Colonic mucosa (tissue), 4 donors: ENCODE results near the gene XXYLT1. TPM values are rescaled to one million over a fixed set of nuclear protein-coding genes. Genes with fewer than 3 reads are reported as not detected.

Experiments
- DNase-seq: peaks from one replicate; pipeline ENCODE4 v3.0.0-alpha.2; 2020
- H3K27ac ChIP-seq: fragments of 200-600 bp; one replicate; pipeline ENCODE4 v1.8.0; 2021
- H3K27me3 ChIP-seq: fragments of 200-600 bp; one replicate; pipeline ENCODE4 v1.8.0; 2021
- H3K36me3 ChIP-seq: fragments of 200-600 bp; one replicate; pipeline ENCODE4 v1.8.0; 2021
- H3K4me1 ChIP-seq: fragments of 200-600 bp; one replicate; pipeline ENCODE4 v1.8.0; 2021; ENCODE audit warnings: mild to moderate bottlenecking
- H3K4me3 ChIP-seq: fragments of 200-600 bp; one replicate; pipeline ENCODE4 v1.8.0; 2021
- H3K9ac ChIP-seq, 2 donors: one replicate each; pipeline ENCODE4 v1.7.0; 2013; ENCODE audit warnings: control low read depth in 2 of 2, low read depth in 2 of 2, low read length in 2 of 2
- H3K9me3 ChIP-seq: fragments of 200-600 bp; one replicate; pipeline ENCODE4 v1.8.0; 2021
- intact Hi-C: fragments of 100-400 bp; cut with DNase I; formaldehyde crosslinking; loops from one replicate; pipeline ENCODE4 v1.14.1; 2022
- total RNA-seq, 2 donors: library from RNA; stranded (reverse); fragmentation: NEBNext Ultra II Directional in 1 of 2; extraction: Animal tissue kit (Norgen Biotek cat#: 25700) in 1 of 2; gene quantifications; one replicate each; pipeline ENCODE4 v1.2.1, GENCODE V29; 2021
- TF ChIP-seq, protein P1 (sequence below): fragments of 200-600 bp; IDR thresholded peaks from one replicate; pipeline ENCODE4 v1.8.0; 2022; ENCODE audit warnings: antibody characterized with exemption, mild to moderate bottlenecking
- donor health status: healthy.
- donor health status: DM: no; HTN: no; CAD: no.
- donor health status: DM: no; HTN: no; CAD: no.

XXYLT1 gene
- total RNA-seq, 2 donors from 2014 or later: 8.3 to 10.9 TPM

DNA sequence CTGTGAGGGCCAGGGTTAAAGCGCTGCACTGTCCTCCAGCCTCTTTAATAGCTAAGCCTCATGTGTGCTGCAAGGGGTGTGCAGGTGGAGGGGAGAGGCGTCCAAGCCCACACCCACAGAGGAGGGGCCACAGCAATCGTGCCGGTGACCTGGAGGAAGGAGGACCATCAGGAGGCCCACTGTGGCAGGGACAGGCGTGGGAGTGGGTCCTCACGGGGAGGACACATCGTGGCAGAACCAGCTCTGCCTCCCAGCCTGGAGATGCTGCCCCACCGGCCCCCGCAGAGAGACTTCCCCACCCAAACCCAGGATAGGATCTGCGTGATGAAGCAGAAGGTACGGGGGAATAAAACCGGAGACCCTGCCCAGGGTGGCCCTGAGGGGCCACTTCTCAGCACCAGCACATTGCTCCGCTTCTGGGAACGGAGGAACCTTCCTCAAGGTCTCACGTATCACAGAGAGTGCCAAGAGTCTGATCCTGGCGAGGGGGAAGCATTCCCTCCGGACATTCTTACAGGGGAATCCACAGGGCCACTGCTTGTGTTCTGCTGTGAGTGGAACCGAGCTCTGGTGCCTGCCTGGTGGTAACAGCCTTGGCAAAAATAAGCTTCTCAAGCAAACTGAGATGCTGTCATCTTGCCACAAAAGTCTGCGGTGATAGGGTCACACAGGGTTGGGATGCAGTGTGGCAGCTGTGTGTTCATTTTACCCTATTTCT lies 199.8 kb downstream of the XXYLT1 start:
- Histone ChIP-seq H3K4me1 (no peaks in the 10 kb centered on the region), H3K27me3 (no peaks in the 10 kb centered on the region), H3K4me3 (no peak overlapping the region), H3K36me3 (no peaks in the 10 kb centered on the region), H3K9ac (no peak overlapping the region), H3K27ac (no peak overlapping the region), H3K9me3 (no peaks in the 10 kb centered on the region)
- no peak for DNase-seq
- TF ChIP-seq, protein P1, sequence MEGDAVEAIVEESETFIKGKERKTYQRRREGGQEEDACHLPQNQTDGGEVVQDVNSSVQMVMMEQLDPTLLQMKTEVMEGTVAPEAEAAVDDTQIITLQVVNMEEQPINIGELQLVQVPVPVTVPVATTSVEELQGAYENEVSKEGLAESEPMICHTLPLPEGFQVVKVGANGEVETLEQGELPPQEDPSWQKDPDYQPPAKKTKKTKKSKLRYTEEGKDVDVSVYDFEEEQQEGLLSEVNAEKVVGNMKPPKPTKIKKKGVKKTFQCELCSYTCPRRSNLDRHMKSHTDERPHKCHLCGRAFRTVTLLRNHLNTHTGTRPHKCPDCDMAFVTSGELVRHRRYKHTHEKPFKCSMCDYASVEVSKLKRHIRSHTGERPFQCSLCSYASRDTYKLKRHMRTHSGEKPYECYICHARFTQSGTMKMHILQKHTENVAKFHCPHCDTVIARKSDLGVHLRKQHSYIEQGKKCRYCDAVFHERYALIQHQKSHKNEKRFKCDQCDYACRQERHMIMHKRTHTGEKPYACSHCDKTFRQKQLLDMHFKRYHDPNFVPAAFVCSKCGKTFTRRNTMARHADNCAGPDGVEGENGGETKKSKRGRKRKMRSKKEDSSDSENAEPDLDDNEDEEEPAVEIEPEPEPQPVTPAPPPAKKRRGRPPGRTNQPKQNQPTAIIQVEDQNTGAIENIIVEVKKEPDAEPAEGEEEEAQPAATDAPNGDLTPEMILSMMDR: no peak
- intact Hi-C loops: no loop called here

DNA sequence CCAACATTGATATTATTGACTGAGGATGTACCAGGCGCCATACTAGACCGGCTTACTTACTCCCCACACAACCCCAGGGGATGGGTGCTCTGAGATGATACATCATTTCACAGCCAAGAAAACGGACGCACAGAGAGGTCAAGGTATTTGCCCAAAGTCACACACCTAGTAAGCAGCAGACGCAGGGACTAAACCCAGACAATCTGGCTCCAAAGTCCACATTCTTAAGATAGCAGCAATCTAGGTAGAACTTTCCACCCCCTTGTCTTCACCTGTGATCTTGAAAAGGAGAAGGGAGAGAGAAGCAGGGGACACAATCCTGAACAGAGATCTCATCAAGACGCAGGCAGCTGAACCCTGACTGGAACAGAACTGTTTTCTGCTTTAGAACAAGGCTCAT lies 200.6 kb downstream of the XXYLT1 start:
- intact Hi-C loops: no loop called here
- Histone ChIP-seq H3K36me3 (no peaks in the 10 kb centered on the region), H3K4me1 (no peaks in the 10 kb centered on the region), H3K9me3 (no peaks in the 10 kb centered on the region), H3K27me3 (no peaks in the 10 kb centered on the region), H3K4me3 (no peak overlapping the region), H3K9ac (no peak overlapping the region), H3K27ac (no peak overlapping the region)
- no peak for DNase-seq
- TF ChIP-seq, protein P1: no peak

DNA sequence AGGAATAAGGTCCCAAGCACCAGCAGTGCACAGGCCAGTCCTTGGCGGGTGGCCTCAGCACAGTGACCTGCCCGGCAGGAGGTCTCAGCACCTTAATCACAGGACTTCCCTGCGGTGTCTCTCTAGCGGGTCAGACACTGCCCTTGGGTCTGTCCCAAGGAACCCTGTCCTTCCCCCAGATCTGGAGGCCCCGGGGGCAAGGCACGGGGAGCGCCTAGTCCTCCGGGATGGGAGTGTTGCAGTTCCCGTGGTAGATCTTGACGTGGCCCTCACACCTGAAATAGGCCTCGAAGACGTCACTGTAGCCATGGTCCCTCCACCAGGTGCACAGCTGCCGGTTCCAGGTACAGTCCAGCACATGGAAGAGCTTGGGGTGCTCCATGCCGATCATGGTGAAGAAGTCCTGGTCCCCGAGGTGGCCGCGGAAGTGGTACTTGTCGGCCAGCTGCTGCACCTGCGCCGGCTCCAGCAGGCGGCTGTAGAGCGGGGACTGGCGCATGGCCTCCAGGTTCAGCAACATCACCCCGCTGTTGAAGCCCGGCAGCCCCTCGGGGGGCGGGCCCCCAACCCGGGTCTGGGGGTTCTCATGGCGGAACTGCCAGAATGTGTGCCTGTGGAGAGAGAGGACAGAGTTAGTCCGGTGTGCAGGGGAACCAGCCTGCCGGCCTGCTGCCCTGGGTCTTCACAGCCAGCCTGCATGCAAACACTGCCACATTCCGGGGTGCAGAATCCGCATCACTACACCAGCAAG lies 201.3 kb downstream of the XXYLT1 start:
- TF ChIP-seq, protein P1: no peak
- Histone ChIP-seq H3K27ac (no peak overlapping the region), H3K9me3 (no peaks in the 10 kb centered on the region), H3K4me3 (no peak overlapping the region), H3K4me1 (no peaks in the 10 kb centered on the region), H3K36me3 (no peaks in the 10 kb centered on the region), H3K27me3 (no peaks in the 10 kb centered on the region), H3K9ac (no peak overlapping the region)
- no peak for DNase-seq
- intact Hi-C loops: no loop called here

DNA sequence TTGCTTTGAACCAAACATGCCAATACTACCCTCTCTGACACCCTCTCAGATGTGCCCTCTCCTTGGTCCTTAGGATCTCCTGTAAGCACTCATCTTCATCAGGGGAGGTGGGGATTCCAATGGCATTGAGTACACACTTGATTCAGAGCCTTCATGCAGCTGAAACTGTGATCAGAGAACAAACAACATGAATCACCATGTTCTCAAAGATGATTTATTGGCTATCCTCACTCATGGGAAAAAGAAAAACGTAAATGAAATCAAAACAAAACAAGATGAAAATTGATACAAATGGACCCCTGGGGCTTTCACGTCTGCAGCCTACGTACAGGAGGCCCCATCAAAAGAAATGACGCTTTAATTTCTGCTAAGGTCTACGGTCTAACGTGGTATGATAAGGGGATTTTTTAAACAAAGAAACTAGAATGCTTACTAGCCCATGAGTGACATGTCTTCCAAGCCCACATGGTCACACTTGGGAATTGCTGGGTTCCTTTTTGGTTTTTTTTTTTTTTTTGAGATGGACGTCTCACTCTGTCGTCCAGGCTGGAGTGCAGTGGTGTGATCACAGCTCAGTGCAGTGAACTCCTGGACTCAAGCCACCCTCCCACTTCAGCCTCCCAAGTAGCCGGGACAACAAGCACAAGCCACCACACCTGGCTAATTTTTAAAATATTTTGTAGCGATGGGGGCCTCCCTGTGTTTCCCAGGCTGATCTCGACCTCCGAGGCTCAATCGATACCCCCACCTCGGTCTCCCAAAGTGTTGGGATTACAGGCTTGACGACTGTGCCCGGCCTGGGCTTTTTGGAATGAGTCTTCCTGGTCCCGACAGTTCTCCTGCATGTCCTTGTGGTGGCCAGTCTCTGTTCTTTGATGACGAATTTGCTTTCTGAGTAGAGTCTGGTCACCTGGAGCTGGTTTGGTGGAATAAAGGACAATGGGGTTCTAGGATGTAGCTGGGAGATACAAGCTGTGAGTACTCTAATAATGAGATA lies 202.6 kb downstream of the XXYLT1 start:
- no peak for DNase-seq
- no peaks in the 10 kb centered on the region for H3K4me1 ChIP-seq
- intact Hi-C loops: no loop called here
- H3K9me3 ChIP-seq: no peaks in the 10 kb centered on the region
- TF ChIP-seq, protein P1: no peak
- no peak overlapping the region for H3K4me3 ChIP-seq
- H3K27me3 ChIP-seq: no peaks in the 10 kb centered on the region
- H3K9ac ChIP-seq: no peak overlapping the region
- H3K36me3 ChIP-seq: no peaks in the 10 kb centered on the region
- no peak overlapping the region for H3K27ac ChIP-seq

DNA sequence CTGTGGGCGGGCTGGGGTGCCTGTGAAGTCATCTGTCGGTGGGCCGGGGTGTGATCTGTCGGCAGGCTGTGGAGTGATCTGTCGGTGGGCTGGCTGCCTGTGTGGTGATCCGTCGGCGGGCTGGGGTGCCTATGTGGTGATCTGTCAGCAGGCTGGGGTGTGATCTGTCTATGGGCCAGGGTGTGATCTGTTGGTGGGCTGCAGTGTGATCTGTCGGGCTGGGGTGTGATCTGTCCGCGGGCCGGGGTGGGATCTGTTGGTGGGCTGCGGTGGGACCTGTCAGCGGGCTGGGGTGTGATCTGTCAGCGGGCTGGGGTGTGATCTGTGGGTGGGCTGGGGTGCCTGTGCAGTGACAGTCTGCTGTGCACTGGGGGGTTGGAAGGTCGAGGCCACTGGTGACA lies 204.5 kb downstream of the XXYLT1 start:
- Histone ChIP-seq H3K36me3 (no peaks in the 10 kb centered on the region), H3K27ac (no peak overlapping the region), H3K4me1 (no peaks in the 10 kb centered on the region), H3K27me3 (no peaks in the 10 kb centered on the region), H3K4me3 (no peak overlapping the region), H3K9ac (no peak overlapping the region), H3K9me3 (no peaks in the 10 kb centered on the region)
- TF ChIP-seq, protein P1: no peak
- intact Hi-C loops: no loop called here
- DNase-seq: no peak
